Stimulated activated CD4-positive, alpha-beta T cell treated with anti-CD3 and anti-CD28 coated beads, Interleukin-12 subunit alpha, Interleukin-12 subunit beta, amount 100 ng/mL, for 24 hours (primary cell): ENCODE data around the gene SHLD2.
A peak's percentile ranks its signal among the peaks of the same experiment; 100 is the strongest.
"Not testable (repeated sequence)": the region's sequence is repeated elsewhere in the genome, so short reads cannot be mapped to it uniquely, and the experiment has no call there.

Experiments
- DNase-seq, 2 experiments: peaks; one replicate each; pipeline ENCODE4 v3.0.0-alpha.2; 2020; ENCODE audit warnings: low read depth in 2 of 2

The SHLD2 gene

DNA sequence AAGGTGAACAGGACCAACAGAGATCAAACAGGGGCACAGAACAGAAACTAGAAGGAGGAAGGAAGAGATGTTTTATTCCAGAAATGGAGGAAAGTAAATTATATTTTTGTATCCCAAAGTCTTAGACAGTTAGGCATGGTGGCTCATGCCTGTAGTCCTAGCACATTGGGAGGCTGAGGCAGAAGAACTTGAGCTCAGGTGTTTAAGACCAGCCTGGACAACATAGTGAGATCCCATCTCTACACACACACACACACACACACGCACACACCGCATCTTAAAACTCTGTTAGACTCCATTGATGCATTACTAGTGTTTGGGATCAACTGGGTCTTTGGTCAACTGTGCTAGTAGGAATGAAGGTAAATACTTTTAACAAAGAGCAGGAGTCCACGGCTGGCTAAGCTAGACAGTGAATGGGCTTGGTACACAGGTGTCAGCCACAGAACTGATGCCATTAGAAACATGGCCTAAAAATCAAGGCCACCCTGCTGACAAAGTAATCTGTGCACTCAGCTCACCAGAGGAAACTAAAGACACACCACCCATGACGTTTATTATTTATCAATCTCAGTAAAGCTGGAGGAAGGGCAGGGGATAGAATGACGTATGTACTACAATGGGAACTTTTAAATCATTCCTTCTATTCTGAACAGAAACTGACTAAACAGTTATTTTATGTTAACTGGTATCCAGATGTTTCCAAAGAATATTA lies 11.3 kb upstream of the SHLD2 start:
- not testable (repeated sequence) for DNase-seq

DNA sequence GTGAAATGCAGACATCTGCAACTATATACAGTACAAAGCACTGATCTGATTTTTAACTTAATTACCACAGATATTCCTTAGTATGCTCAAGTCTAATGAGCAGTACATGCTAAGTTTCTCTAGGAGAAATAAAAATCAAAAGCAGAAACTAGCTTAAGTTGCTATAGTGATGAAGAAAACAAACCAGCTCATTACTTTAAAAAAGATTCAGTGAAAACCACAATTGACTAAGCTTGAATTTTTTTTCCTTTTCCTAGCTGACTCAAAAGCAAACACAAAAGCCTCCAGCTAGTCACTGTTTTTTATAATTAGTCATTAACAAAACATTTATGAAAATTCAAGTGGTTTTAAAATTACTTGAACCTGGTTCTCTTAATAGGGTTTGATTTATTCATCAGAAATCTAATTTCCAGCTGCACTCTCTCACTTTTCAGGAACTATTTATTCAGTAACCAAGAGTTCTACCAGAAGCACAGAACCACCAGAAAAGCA lies 10.7 kb upstream of the SHLD2 start:
- DNase-seq, result not testable (repeated sequence)

DNA sequence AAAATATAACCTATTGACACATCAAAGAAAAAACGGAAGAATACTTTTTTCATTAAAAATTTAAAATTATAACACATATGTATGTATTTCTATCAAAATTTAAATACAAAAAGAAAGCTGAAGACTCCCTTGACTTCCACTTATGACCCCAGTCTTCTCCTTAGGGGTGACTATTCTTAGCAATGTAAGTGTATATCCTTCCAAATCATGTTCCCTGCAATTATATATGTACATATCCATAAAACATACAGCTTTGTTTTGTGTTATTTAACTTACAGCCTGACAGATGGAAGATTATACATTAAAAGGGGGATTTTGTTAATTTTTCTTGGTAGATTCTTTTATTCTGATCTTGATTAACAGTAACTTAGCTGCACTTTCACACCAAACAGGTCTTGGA lies 9.5 kb upstream of the SHLD2 start:
- DNase-seq, result no peak

DNA sequence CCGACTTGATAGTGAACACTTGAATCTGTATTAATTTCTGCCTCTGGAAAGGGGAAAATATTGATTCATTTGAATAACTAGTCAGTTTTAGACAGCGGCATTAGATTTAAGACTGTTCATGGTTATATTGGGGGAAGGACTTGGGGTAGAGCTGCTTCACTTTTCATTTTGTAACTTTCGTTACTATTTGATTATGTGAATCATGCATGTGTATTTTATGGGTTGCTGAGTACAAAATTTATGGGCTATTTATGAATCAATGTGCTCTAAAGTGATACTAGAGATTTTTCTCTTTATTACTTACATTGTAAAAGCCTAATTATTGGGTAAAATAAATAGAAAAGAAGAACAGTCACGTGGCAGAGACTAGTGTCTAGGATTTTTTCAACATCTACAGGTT lies 5.3 kb upstream of the SHLD2 start:
- no peak for DNase-seq

DNA sequence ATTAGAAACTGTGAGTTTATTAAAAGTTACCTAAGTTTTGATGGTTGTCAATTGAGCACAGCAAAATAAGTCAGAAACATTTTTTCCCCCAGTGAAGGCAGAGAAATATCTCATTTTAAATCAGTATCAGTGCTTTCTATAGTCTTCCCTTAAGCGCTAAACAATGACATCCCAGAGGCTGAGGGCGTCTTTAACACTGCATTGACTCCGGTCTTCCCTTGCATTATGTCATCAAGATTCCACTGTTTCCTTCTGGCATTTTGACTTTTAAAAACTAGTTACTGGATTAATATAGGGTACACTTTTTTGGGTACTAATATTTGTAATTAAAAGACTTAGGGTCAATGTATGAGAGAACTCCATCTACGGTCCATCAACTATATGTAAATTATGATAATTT lies 4.2 kb upstream of the SHLD2 start:
- no peak for DNase-seq

DNA sequence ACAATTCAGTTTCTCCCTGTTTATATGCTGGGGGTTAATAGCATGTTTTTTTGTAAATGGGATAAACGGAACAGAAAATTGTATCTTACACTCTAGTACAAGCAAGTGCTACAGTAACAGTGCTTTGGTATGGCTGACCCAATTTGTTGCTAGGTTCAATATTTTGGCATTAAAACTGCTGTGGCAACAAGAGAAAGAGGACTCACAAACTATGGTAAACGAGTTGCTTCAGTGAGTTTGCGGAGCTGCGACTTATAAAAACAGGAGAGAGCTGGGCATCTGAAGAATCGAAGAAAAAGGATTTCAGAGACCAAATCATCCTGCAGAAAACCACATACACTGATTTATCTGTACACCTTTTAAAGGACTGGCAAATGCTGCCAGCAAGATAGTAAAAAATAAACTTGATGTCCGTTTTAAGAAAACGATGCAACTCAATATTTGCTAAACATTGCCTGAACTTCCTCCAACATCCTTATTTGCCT lies 2.6 kb upstream of the SHLD2 start:
- no peak for DNase-seq

DNA sequence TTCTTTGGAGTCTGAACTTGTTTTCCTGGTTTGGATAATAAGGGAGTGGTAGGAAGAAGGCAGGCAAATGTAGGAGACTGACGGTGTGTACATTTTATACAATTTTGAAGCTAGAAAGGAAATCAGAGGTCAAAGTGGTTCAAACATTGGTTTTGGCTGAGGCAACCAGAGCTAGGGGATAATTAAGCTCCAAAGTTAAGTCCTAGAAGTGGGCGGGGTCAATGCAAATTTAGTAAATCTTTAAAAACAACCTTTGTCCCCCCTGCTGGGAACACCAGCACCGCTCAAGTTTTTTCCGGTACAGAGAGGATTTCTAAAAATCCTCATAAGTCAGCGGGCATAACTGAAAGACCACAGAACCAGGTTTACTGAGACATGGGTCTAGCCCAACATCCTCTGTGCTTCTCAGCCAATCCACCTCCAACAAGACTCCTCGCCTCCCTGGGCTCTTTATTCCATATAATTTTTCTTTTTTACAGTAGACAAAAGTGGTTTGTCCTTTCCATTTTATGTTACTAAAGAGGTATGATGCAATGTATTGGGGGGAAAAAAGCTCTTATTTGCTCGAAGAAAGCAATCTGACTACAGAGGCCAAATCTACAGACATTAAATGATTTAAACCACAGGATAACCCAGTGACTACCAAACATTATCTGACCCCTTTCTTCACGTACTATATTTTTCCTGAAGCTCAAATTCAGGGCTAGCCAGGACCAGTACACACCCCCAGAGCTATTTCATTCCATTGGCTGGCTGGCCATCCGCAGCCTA lies 2.0 kb upstream of the SHLD2 start:
- DNase-seq, result peak in 1 of 2 experiments; percentile 15

DNA sequence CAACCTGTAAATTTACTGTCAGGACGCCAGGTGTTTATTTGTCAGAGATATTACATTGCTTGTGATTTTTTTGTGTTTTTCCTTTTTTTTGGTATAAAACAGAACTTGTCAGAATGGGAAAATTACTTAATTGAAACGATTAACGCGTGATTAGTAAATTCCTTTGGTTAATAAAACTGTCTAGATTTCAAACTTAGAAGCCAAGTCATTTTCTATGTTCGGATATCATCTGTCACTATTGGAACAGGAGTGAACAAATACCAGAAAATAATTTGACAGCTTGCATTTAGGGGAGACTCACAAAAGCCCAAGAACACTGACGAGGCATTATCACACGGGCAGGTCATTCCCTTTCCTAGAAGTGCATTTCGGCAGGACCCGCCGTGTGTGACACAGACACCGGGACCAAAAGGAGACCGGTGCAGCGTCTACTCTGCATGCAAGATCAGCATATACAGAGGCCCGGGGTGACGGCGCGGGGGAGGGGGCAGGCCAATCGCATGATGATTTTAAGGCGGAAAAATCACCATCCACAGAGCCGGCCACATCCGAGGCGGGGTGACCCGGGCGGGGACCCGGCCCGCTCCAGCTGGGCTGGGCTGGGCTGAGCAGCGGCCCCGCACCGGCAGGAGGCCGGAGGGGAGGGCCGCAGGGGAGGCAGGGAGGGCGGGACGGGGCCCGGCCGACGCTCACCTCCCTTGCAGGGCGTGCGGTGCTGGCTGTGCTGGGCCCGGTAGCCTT lies 1.2 kb upstream of the SHLD2 start:
- DNase-seq, result peak; percentile 55 to 71

DNA sequence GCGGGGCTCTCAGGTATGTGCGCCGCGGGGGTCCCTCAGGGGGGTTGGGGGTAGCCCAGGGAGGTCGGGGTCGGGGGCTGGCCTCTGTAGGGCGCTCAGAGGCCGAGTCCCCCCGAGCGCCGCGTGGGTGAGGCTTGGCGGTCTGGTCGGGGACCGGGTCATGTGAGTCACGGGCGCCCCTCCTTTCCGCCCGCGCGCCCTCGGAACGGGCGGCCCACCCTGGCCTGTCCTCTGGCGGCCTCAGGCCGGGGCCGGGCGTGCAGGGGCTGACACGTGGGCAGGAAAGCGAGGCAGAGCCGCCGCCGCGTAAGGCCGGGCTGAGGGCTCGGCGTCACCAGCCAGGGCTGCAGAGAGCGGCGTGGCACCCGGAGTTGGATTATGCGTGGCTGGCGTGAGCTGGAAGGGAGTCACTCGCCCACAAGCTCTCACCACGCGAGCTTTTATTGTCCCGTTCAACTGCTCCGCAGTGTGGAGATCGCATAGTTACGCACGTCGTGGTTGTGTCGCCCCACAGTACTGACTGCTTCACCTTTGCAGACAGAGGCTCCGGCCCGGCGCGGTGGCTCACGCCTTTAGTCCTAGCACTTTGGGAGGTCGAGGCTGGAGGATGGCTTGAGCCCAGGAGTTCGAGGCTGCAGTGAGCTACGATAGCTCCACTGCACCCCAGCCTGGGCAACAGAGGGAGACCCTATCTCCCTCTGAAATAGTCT lies 385 bp downstream of the SHLD2 start:
- peak; percentile 55 to 57 for DNase-seq

DNA sequence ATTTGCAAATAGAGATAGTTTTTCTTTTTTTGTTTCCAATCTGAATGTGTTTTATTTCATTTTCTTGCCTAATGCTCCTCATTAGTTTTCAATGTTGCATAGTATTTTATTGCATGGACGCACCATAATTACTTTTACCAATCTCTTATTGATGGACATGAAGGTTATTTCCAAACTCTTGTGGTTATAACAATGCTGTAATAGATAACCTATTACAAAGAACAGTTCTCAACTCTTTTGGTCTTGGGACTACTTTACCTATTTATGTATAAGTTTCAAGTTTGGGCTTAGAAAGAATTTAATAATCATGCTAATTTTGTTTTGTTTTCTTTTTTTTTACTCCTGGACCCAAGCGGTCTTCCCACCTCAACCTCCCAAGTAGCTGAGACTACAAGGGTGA lies 7.0 kb downstream of the SHLD2 start:
- DNase-seq, result no peak

DNA sequence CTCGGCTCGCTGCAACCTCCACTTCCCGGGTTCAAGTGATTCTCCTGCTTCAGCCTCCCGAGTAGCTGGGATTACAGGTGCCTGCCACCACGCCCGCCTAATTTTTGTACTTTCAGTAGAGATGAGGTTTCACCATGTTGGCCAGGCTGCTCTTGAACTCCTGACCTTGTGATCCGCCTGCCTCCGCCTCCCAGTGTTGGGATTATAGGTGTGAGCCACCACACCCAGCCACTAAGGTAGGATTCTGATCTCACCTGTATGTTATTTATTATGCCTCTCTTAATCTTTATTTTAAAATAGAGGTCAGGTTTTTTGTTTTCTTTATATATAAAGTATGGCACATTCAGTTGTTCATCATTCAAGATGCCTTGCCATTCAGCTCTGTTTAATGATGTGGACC lies 9.7 kb downstream of the SHLD2 start:
- not testable (repeated sequence) for DNase-seq

DNA sequence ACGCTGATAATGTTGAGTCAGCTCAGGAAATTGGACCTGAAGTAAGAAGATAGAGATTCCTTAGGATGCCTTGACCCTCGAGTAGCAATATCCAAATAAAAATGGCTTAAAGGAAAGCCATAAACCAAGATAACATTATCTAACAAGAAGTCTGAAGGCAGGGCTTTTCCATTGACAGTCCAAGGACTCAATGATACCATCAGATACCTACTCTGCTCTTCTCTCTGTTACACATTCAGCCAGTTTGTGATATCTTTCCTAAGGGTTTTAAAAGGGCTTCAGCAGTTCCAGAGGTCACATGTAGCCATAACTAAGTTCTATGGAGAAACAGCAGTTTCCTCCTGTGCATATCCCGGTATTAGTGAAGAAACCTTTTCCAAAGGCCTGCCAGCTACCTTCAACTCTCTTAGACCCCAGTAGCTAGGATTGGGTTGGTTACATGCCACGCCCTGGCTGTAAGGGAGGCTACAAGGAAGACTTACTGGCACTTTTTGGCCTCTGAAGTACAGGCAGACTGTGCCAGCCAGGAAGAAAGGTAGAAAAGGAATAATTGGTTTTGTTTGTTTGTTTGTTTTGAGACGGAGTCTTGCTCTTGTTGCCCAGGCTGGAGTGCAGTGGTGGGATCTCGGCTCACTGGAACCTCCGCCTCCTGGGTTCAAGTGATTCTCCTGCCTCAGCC lies 10.6 kb downstream of the SHLD2 start:
- no peak for DNase-seq

DNA sequence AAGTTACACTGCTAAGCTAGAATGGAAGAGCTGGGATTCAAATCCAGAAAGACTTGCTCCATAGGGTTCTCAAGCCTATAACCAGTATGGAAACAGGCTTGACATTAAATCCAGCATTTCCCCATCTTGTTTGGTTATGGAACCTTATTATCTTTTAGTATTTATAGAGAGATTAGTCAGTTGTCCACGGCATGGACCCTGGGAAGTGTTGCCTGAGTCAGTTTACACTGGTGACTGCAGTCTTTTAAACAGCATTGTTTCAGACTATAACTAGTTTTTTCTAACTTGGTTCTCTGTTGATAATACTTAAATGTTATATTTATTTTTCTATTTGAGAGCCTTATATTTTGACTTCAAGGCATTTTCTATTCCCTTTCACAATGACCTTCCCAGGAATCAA lies 23.1 kb downstream of the SHLD2 start:
- not testable (repeated sequence) for DNase-seq

DNA sequence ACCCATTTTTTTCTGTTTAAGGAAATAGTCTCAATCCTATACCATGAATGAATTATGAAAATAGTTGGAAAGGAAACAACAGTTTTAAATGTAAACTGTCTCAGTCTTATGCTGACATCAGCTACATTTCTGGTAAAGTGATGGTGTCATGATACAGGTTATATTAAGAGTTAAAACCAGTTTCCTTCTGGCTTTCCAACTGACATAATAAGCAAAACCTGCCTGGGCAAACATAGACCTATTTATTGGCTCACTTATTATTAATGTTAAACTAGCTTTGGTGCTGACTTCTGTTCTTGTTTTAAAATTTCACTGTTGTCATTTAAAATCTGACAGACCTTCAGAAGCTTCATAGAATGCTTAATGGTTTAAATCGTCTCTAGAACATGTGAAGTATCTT lies 24.0 kb downstream of the SHLD2 start:
- not testable (repeated sequence) for DNase-seq

DNA sequence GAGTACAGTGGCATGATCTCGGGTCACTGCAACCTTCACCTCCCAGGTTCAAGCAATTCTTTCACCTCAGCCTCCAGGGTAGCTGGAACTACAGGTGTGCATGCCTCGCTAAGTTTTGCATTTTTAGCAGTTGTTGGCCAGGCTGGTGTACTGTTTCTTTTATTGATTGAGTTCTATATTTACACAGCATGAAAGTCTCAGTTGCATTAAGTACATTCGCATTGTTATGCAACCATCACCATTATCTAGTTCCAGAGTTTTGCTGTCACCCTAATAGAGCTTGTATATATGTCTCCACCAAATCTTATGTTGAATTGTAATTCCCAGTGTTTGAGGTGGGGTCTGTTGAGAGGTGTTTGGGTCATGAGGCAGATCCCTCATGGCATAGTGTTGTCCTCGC lies 28.3 kb downstream of the SHLD2 start:
- DNase-seq, result not testable (repeated sequence)

DNA sequence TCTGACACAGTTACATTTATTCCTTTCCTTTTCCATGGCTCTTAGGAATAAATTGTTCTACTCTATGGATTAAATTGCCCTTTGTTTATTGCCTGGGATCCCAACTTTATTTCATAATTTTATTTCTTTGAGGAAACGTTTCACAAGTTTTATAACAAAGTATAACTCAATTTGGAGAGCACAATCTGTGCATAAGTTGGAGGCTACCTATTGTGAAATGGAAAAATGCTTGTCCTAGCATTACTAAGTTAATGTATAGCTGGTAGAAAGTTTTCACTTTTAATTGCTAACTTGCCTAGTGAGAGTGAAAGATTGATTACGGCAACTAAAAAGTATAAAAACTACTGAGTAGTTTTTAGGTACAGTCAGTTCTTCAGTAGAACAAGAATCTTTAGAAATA lies 32.0 kb downstream of the SHLD2 start:
- DNase-seq, result not testable (repeated sequence)

DNA sequence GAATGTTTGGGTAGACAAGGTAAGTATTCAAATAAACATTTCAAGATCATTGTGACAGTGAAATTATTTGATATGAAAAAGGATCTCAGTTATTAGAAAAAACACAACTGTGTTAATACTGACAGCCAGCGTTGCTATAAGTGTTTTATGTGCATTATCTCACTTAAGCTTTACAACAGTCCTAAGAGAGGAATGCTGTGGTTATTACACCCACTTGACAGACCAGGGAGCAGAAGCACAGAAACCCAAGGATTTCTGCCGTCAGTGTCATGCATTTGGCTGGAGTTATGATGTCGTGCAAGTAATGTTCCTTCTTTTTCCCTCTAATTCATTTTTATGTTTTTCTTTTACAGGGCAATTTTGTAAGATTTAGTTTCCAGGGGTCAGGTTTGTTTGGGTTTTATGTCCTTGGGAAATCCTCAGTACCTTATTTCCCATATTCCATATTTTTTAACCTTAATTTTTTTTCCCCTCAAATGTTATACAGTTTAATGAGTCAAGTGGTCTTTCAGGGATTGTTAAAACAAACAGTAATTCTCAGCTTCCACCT lies 32.7 kb downstream of the SHLD2 start:
- DNase-seq, result not testable (repeated sequence)

DNA sequence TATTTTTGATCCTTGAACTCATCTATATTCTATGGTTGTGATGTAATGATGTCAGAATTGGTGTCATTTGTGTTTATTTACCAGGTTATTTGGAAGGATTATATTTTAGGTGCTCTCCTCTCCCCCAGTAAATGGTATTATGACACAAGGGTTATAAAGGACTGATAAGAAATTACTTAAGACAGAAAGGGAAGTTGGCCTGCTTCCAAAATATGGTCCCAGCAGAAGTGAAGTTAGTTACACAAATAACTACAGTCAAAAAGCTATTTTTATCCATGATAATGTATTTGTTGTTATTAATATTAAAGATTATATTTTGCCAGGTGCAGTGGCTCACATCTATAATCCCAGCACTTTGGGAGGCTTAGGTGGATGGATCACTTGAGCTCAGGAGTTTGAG lies 37.2 kb downstream of the SHLD2 start:
- DNase-seq, result not testable (repeated sequence)

DNA sequence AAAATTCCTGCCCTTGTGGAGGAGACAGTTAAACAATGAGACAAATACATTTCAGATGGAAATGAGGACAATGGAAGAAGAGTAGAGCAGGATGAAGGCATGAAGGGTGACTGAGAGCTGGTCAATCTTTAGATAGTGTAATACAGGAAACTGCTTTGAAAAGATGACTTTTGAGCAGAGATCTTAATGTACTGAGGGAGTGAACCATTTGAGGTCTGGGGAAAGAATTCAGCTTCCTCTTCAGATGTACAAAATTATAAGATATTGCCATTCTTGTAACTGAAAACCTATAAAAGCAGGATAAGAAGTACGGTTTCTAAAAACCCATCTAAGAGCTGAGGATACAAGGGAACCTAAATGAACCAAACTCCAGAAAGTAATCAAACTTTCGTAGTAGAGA lies 38.9 kb downstream of the SHLD2 start:
- not testable (repeated sequence) for DNase-seq

DNA sequence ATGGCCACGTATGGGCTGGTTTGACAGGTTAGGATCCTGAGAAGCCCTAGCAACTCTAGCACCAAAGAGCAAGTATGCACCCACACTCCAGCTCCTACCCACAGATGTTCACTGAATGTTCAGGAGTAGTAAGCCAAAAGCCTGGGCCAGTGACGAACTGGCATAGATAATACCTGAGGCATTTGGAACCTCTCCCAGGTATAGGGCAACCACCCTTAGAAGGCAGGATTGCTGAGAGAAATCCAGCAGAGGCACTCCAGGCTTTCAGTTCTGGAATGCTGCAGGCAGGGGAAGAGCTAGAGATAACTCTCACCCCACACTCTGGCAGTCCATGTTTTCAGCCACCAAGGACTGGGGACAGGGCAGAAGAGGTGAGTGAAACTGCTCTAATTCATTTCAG lies 39.4 kb downstream of the SHLD2 start:
- DNase-seq, result not testable (repeated sequence)

DNA sequence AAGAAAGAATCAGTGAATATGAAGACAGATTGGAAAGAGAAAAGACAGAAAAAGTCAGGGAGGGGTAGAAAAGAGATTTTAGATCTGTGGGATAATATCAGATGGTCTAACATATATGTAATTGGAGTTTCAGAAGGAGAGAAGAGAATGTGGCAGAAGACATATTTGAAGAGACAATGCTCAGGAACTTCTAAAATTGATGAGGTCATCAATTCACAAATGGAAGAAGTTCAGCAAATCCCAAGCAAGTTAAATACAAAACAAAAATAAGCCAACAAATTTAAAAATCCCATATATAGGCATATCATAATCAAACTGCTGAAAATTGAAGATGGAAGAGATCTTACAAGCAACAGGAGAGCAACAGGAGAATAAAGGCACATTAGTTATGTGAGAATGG lies 42.5 kb downstream of the SHLD2 start:
- not testable (repeated sequence) for DNase-seq
